Muscle layer of colon (tissue), 2 donors: ENCODE measurements around the gene HFE.

Experiments used
- H3K27ac ChIP-seq: one replicate; pipeline ENCODE4 v1.7.0; 2013; ENCODE audit warnings: low read depth, mild to moderate bottlenecking, low read length, moderate library complexity
- H3K27me3 ChIP-seq, 2 donors: one replicate each; pipeline ENCODE4 v1.7.0; 2013; ENCODE audit warnings: low read length in 2 of 2, mild to moderate bottlenecking in 2 of 2; ENCODE audit not compliant: insufficient read depth in 2 of 2, control insufficient read depth in 1 of 2
- H3K36me3 ChIP-seq: one replicate; pipeline ENCODE4 v1.7.0; 2013; ENCODE audit warnings: mild to moderate bottlenecking, low read length; ENCODE audit not compliant: insufficient read depth
- H3K4me1 ChIP-seq: one replicate; pipeline ENCODE4 v1.7.0; 2013; ENCODE audit warnings: mild to moderate bottlenecking, low read length; ENCODE audit not compliant: insufficient read depth
- H3K4me3 ChIP-seq, 2 donors: one replicate each; pipeline ENCODE4 v1.7.0; 2013; ENCODE audit warnings: low read length in 2 of 2, low read depth in 1 of 2, mild to moderate bottlenecking in 1 of 2, moderate library complexity in 1 of 2
- H3K9ac ChIP-seq: one replicate; pipeline ENCODE4 v1.7.0; 2013; ENCODE audit warnings: low read length
- H3K9me3 ChIP-seq: one replicate; pipeline ENCODE4 v1.7.0; 2013; ENCODE audit warnings: mild to moderate bottlenecking, low read length
- donor health status: abdominal sarcoma.
- donor health status: Adenocarcinoma of cecum.

HFE gene

GRCh38 chr6:26129656-26130055 lies 42.4 kb downstream of the HFE start:
- Histone ChIP-seq H3K4me1 (peaks cover 49% of the 10 kb centered on the region), H3K27ac (no peak overlapping the region), H3K36me3 (peaks cover 9% of the 10 kb centered on the region), H3K27me3 (no peaks in the 10 kb centered on the region), H3K9ac (no peak overlapping the region), H3K4me3 (no peak overlapping the region), H3K9me3 (no peaks in the 10 kb centered on the region)

- Histone ChIP-seq H3K4me1 (peaks cover 49% of the 10 kb centered on the region), H3K9ac (no peak overlapping the region), H3K4me3 (no peak overlapping the region), H3K27ac (no peak overlapping the region), H3K36me3 (peaks cover 9% of the 10 kb centered on the region), H3K27me3 (no peaks in the 10 kb centered on the region), H3K9me3 (no peaks in the 10 kb centered on the region)
These were observed 43.5 kb downstream of the HFE start for GRCh38 chr6:26130581-26131249.

GRCh38 chr6:26131618-26132017 lies 44.4 kb downstream of the HFE start:
- H3K36me3 ChIP-seq: peaks cover 9% of the 10 kb centered on the region
- H3K27me3 ChIP-seq: no peaks in the 10 kb centered on the region
- H3K4me1 ChIP-seq: peaks cover 48% of the 10 kb centered on the region

GRCh38 chr6:26133730-26134129 lies 46.5 kb downstream of the HFE start:
- Histone ChIP-seq H3K27ac (no peak overlapping the region), H3K36me3 (peaks cover 6% of the 10 kb centered on the region), H3K9ac (no peak overlapping the region), H3K4me1 (peaks cover 28% of the 10 kb centered on the region), H3K4me3 (no peak overlapping the region), H3K9me3 (no peaks in the 10 kb centered on the region), H3K27me3 (no peaks in the 10 kb centered on the region)

More at GRCh38 chr6:26131618-26132017, 44.4 kb downstream of the HFE start:
- H3K27ac ChIP-seq: no peak overlapping the region
- H3K9me3 ChIP-seq: no peaks in the 10 kb centered on the region
- H3K9ac ChIP-seq: no peak overlapping the region
- H3K4me3 ChIP-seq: no peak overlapping the region

GRCh38 chr6:26136321-26136720 lies 49.1 kb downstream of the HFE start:
- H3K27me3 ChIP-seq: no peaks in the 10 kb centered on the region
- no peak overlapping the region for H3K4me3 ChIP-seq
- H3K36me3 ChIP-seq: peaks cover 14% of the 10 kb centered on the region
- H3K9ac ChIP-seq: no peak overlapping the region
- no peak overlapping the region for H3K27ac ChIP-seq
- H3K4me1 ChIP-seq: peaks cover 10% of the 10 kb centered on the region
- H3K9me3 ChIP-seq: no peaks in the 10 kb centered on the region

GRCh38 chr6:26140254-26140966 lies 53.2 kb downstream of the HFE start:
- no peaks in the 10 kb centered on the region for H3K27me3 ChIP-seq
- no peak overlapping the region for H3K4me3 ChIP-seq
- no peaks in the 10 kb centered on the region for H3K4me1 ChIP-seq
- no peak overlapping the region for H3K9ac ChIP-seq
- H3K27ac ChIP-seq: no peak overlapping the region
- peaks cover 14% of the 10 kb centered on the region for H3K36me3 ChIP-seq
- no peaks in the 10 kb centered on the region for H3K9me3 ChIP-seq

GRCh38 chr6:26140967-26141294 lies 53.7 kb downstream of the HFE start:
- H3K4me3 ChIP-seq: no peak overlapping the region
- H3K9me3 ChIP-seq: no peaks in the 10 kb centered on the region
- no peaks in the 10 kb centered on the region for H3K27me3 ChIP-seq
- no peaks in the 10 kb centered on the region for H3K4me1 ChIP-seq
- no peak overlapping the region for H3K9ac ChIP-seq
- H3K36me3 ChIP-seq: peaks cover 14% of the 10 kb centered on the region
- no peak overlapping the region for H3K27ac ChIP-seq

GRCh38 chr6:26141378-26141904 lies 54.2 kb downstream of the HFE start:
- H3K27ac ChIP-seq: no peak overlapping the region
- H3K4me3 ChIP-seq: no peak overlapping the region
- peaks cover 14% of the 10 kb centered on the region for H3K36me3 ChIP-seq
- no peaks in the 10 kb centered on the region for H3K27me3 ChIP-seq
- no peak overlapping the region for H3K9ac ChIP-seq
- H3K9me3 ChIP-seq: no peaks in the 10 kb centered on the region
- no peaks in the 10 kb centered on the region for H3K4me1 ChIP-seq

GRCh38 chr6:26142026-26142425 lies 54.8 kb downstream of the HFE start:
- no peaks in the 10 kb centered on the region for H3K9me3 ChIP-seq
- no peak overlapping the region for H3K9ac ChIP-seq
- no peaks in the 10 kb centered on the region for H3K4me1 ChIP-seq
- H3K4me3 ChIP-seq: no peak overlapping the region
- H3K27me3 ChIP-seq: no peaks in the 10 kb centered on the region
- no peak overlapping the region for H3K27ac ChIP-seq
- H3K36me3 ChIP-seq: peaks cover 14% of the 10 kb centered on the region
